Myocyte (in vitro differentiated cells): Measurements from ENCODE around the gene TMEM184A. TPM values are rescaled to one million over a fixed set of nuclear protein-coding genes. Genes with fewer than 3 reads are reported as not detected.
A peak's percentile ranks its signal among the peaks of the same experiment; 100 is the strongest.

Experiments used
- DNase-seq: peaks from one replicate; pipeline ENCODE4 v3.0.0-alpha.2; 2012; ENCODE audit warnings: low read depth
- total RNA-seq: library from RNA; depleted of rRNA; stranded (reverse); fragments of >200 nt; gene quantifications from 2 replicates; pipeline ENCODE4 v1.2.3, GENCODE V29; 2014

The TMEM184A gene
- total RNA-seq, 1 donor from 2014 or later = 0.32 TPM

- DNase-seq = peak; percentile 61
These were observed 13.0 kb upstream of the TMEM184A start for GRCh38 chr7:1569016-1569415.

GRCh38 chr7:1567896-1568510 lies 12.0 kb upstream of the TMEM184A start:
- peak; percentile 99 for DNase-seq

GRCh38 chr7:1567049-1567771 lies 11.2 kb upstream of the TMEM184A start:
- peak; percentile 80 for DNase-seq

GRCh38 chr7:1566687-1567048 lies 10.7 kb upstream of the TMEM184A start:
- DNase-seq = peak; percentile 8

- DNase-seq = peak; percentile 67
These were observed 8.6 kb upstream of the TMEM184A start for GRCh38 chr7:1564603-1565022.

- no peak for DNase-seq
These were observed 8.1 kb upstream of the TMEM184A start for GRCh38 chr7:1563981-1564602.

GRCh38 chr7:1562597-1563051 lies 6.6 kb upstream of the TMEM184A start:
- DNase-seq = peak; percentile 97

GRCh38 chr7:1562116-1562515 lies 6.1 kb upstream of the TMEM184A start:
- DNase-seq = peak; percentile 52

GRCh38 chr7:1561036-1561940 lies 5.3 kb upstream of the TMEM184A start:
- no peak for DNase-seq

GRCh38 chr7:1560620-1561031 lies 4.6 kb upstream of the TMEM184A start:
- no peak for DNase-seq

GRCh38 chr7:1559626-1560590 lies 3.9 kb upstream of the TMEM184A start:
- no peak for DNase-seq

- DNase-seq = peak; percentile 57
These were observed 3.0 kb upstream of the TMEM184A start for GRCh38 chr7:1558841-1559625.

GRCh38 chr7:1558181-1558811 lies 2.3 kb upstream of the TMEM184A start:
- peak; percentile 13 for DNase-seq

GRCh38 chr7:1557771-1558170 lies 1.8 kb upstream of the TMEM184A start:
- no peak for DNase-seq

- no peak for DNase-seq
These were observed 1.0 kb upstream of the TMEM184A start for GRCh38 chr7:1557006-1557405.

GRCh38 chr7:1555046-1555812 lies 776 bp downstream of the TMEM184A start:
- DNase-seq = peak; percentile 96

- DNase-seq = no peak
These were observed 1.5 kb downstream of the TMEM184A start for GRCh38 chr7:1554333-1555045.
